Activated CD4-positive, alpha-beta T cell treated with anti-CD3 and anti-CD28 coated beads, Interleukin-2, amount 10 ng/mL, durations not matched to agents 7 days and 5 days (primary cell): ENCODE measurements around the gene CPNE8. TPM values are rescaled to one million over a fixed set of nuclear protein-coding genes. Genes with fewer than 3 reads are reported as not detected.
A peak's percentile ranks its signal among the peaks of the same experiment; 100 is the strongest.
"Not testable (repeated sequence)": the region's sequence is repeated elsewhere in the genome, so short reads cannot be mapped to it uniquely, and the experiment has no call there.

ENCODE experiments used
- CTCF ChIA-PET: fragments of 350-600 bp; sonication (Branson Sonifier 250); formaldehyde crosslinking; loops from one replicate; lab custom pipeline; 2021; ENCODE audit warnings: antibody characterized with exemption; lab: Charles Lee
- POLR2A ChIA-PET: fragments of 350-600 bp; sonication (Branson Sonifier 250); formaldehyde crosslinking; loops from one replicate; lab custom pipeline; 2021; ENCODE audit warnings: antibody characterized with exemption; lab: Charles Lee
- DNase-seq: peaks from one replicate; pipeline ENCODE4 v3.0.0-alpha.2; 2020
- H3K27ac Mint-ChIP-seq: one replicate; pipeline ENCODE4 v1.8.0; 2021; ENCODE audit warnings: mild to moderate bottlenecking, moderate library complexity, mixed read lengths
- H3K27me3 Mint-ChIP-seq: one replicate; pipeline ENCODE4 v1.8.0; 2021; ENCODE audit warnings: mixed read lengths
- H3K36me3 Mint-ChIP-seq: one replicate; pipeline ENCODE4 v1.8.0; 2021; ENCODE audit warnings: low read depth, mixed read lengths
- H3K4me1 Mint-ChIP-seq: one replicate; pipeline ENCODE4 v1.8.0; 2021; ENCODE audit warnings: mixed read lengths
- H3K4me3 Mint-ChIP-seq: one replicate; pipeline ENCODE4 v1.8.0; 2021; ENCODE audit warnings: mild to moderate bottlenecking, moderate library complexity, mixed read lengths
- H3K9me3 Mint-ChIP-seq: one replicate; pipeline ENCODE4 v1.8.0; 2021; ENCODE audit warnings: mixed read lengths
- total RNA-seq, 2 experiments: library from RNA; stranded (reverse); gene quantifications; one replicate each; pipeline ENCODE4 v1.2.3, GENCODE V29; 2021

The CPNE8 gene
- total RNA-seq, 2 experiments from 2014 or later = 3.7 to 4.2 TPM

DNA sequence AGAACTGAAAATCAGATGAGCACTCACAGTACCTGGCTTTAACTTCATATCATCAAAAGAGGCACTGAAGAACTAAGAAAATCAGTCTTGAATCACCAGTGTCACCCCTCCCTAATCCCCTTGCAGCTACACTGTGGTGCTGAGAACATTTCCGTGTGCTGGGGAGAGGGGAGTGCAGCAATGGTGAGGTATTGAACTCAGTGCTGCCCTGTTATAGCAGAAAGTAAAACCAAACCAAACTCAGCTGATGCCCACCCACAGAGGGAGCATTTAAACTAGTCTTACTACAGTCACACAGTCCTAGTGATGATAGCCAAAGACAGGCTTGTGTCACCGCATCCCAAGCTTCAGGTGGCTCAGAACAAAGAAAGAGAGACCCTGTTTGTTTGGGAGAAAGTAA, 122.1 kb downstream of the CPNE8 start:
- H3K36me3 Mint-ChIP-seq = peaks cover 3% of the 10 kb centered on the region
- no peak for DNase-seq
- no peaks in the 10 kb centered on the region for H3K4me1 Mint-ChIP-seq
- CTCF ChIA-PET = no interaction called here
- POLR2A ChIA-PET = no interaction called here
- H3K27me3 Mint-ChIP-seq = no peaks in the 10 kb centered on the region
- no peak overlapping the region for H3K4me3 Mint-ChIP-seq
- H3K27ac Mint-ChIP-seq = no peak overlapping the region
- H3K9me3 Mint-ChIP-seq = peaks cover 18% of the 10 kb centered on the region

GRCh38 chr12:38782359-38782758, 123.0 kb downstream of the CPNE8 start:
- no peaks in the 10 kb centered on the region for H3K4me1 Mint-ChIP-seq
- no peaks in the 10 kb centered on the region for H3K36me3 Mint-ChIP-seq
- no peak overlapping the region for H3K4me3 Mint-ChIP-seq
- no peak overlapping the region for H3K27ac Mint-ChIP-seq
- no peaks in the 10 kb centered on the region for H3K27me3 Mint-ChIP-seq
- POLR2A ChIA-PET = no interaction called here
- H3K9me3 Mint-ChIP-seq = peaks cover 11% of the 10 kb centered on the region
- CTCF ChIA-PET = no interaction called here
- no peak for DNase-seq

- Mint-ChIP-seq H3K9me3 (peaks cover 9% of the 10 kb centered on the region), H3K27ac (no peak overlapping the region), H3K4me1 (peaks cover 8% of the 10 kb centered on the region), H3K4me3 (no peak overlapping the region), H3K27me3 (no peaks in the 10 kb centered on the region), H3K36me3 (no peaks in the 10 kb centered on the region)
- POLR2A ChIA-PET = no interaction called here
- CTCF ChIA-PET = interaction anchor here (0.7 kb wide), 1 partner anchor 1179 kb away, joined by 3 read pairs; no protein-coding TSS in a partner anchor
- no peak for DNase-seq
Observed at GRCh38 chr12:38776647-38777046, 128.7 kb downstream of the CPNE8 start.

DNA sequence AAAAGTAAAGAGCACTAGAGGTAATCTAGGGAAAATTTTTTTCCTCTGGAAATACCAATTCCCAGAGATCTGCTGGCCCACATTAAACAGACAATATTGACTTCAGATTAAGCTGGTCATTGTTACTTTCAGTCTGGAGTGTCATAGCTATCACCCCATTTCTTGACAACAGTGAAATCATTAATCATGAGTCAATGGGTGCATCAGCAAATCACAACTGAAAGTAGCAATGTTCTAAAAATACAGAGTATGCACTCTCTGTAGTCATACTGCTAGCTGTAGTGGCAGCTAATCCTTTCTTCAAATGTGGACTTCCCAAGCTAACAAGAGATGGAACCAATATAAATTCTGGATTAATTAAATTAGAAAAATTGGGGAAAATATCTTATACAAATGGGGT, 129.9 kb downstream of the CPNE8 start:
- H3K27me3 Mint-ChIP-seq = no peaks in the 10 kb centered on the region
- DNase-seq = no peak
- H3K27ac Mint-ChIP-seq = no peak overlapping the region
- POLR2A ChIA-PET = no interaction called here
- peaks cover 9% of the 10 kb centered on the region for H3K9me3 Mint-ChIP-seq
- no peak overlapping the region for H3K4me3 Mint-ChIP-seq
- peaks cover 9% of the 10 kb centered on the region for H3K4me1 Mint-ChIP-seq
- no peaks in the 10 kb centered on the region for H3K36me3 Mint-ChIP-seq
- CTCF ChIA-PET = no interaction called here

GRCh38 chr12:38772437-38772836, 133.0 kb downstream of the CPNE8 start:
- ChIA-PET CTCF (no interaction called here), POLR2A (no interaction called here)
- no peak for DNase-seq

DNA sequence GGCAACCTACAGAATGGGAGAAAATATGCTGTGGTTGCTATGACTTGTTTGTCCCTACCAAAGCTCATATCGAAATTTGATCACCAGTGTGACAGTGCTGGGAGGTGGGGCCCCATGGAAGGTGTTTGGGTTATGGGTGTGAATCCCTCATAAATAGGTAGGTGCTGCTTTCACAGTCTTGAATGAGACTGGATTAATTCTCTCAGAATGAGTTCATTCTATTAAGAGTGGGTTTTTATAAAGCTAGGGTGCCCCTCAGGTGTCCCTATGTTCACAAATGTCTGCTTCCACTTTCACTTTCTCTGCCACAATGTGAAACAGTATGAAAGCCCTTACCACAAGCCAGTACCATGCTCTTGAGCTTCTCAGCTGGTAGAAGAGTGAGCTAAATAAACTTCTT, 133.5 kb downstream of the CPNE8 start:
- no peaks in the 10 kb centered on the region for H3K36me3 Mint-ChIP-seq
- no peaks in the 10 kb centered on the region for H3K9me3 Mint-ChIP-seq
- H3K4me3 Mint-ChIP-seq = peak overlapping the region; percentile 58
- DNase-seq = peak; percentile 42
- CTCF ChIA-PET = no interaction called here
- peaks cover 9% of the 10 kb centered on the region for H3K4me1 Mint-ChIP-seq
- H3K27me3 Mint-ChIP-seq = no peaks in the 10 kb centered on the region
- POLR2A ChIA-PET = no interaction called here
- peak overlapping the region; percentile 88 for H3K27ac Mint-ChIP-seq

More at GRCh38 chr12:38772437-38772836, 133.0 kb downstream of the CPNE8 start:
- H3K27me3 Mint-ChIP-seq = no peaks in the 10 kb centered on the region
- no peaks in the 10 kb centered on the region for H3K36me3 Mint-ChIP-seq
- H3K9me3 Mint-ChIP-seq = no peaks in the 10 kb centered on the region
- peak overlapping the region; percentile 36 for H3K27ac Mint-ChIP-seq
- no peak overlapping the region for H3K4me3 Mint-ChIP-seq
- peaks cover 9% of the 10 kb centered on the region for H3K4me1 Mint-ChIP-seq

- H3K4me1 Mint-ChIP-seq = no peaks in the 10 kb centered on the region
- H3K27ac Mint-ChIP-seq = no peak overlapping the region
- no peaks in the 10 kb centered on the region for H3K36me3 Mint-ChIP-seq
- H3K4me3 Mint-ChIP-seq = no peak overlapping the region
- DNase-seq = no peak
- ChIA-PET POLR2A (no interaction called here), CTCF (no interaction called here)
- H3K27me3 Mint-ChIP-seq = no peaks in the 10 kb centered on the region
- no peaks in the 10 kb centered on the region for H3K9me3 Mint-ChIP-seq
Observed at GRCh38 chr12:38761636-38762342, 143.6 kb downstream of the CPNE8 start.

- no peaks in the 10 kb centered on the region for H3K36me3 Mint-ChIP-seq
- DNase-seq = no peak
- H3K9me3 Mint-ChIP-seq = no peaks in the 10 kb centered on the region
- no peak overlapping the region for H3K27ac Mint-ChIP-seq
- no peak overlapping the region for H3K4me3 Mint-ChIP-seq
- H3K27me3 Mint-ChIP-seq = no peaks in the 10 kb centered on the region
- no peaks in the 10 kb centered on the region for H3K4me1 Mint-ChIP-seq
- ChIA-PET POLR2A (no interaction called here), CTCF (no interaction called here)
Observed at GRCh38 chr12:38761111-38761510, 144.3 kb downstream of the CPNE8 start.

DNA sequence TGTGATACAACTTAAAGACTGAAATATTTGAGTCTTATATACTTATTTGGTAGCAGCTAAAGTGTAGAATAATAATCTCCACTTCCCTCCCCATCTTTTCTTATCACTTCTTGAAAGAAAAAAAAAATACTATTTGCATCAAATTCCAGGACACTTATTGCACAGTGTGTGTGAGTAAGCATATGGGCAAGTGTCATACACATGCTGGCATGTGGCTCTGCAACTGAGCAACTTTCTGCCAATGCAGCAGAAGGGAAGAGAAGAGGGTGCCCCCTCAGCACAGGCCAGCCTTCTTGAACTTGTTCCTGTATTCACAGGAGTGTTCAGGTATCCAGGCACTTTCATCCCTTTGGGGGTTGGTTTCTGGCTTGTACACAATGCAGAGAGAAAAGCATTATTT, 145.8 kb downstream of the CPNE8 start:
- no peak overlapping the region for H3K27ac Mint-ChIP-seq
- H3K36me3 Mint-ChIP-seq = no peaks in the 10 kb centered on the region
- CTCF ChIA-PET = no interaction called here
- H3K4me3 Mint-ChIP-seq = no peak overlapping the region
- POLR2A ChIA-PET = no interaction called here
- no peaks in the 10 kb centered on the region for H3K4me1 Mint-ChIP-seq
- no peak for DNase-seq
- no peaks in the 10 kb centered on the region for H3K9me3 Mint-ChIP-seq
- H3K27me3 Mint-ChIP-seq = no peaks in the 10 kb centered on the region

- Mint-ChIP-seq H3K4me1 (no peaks in the 10 kb centered on the region), H3K9me3 (peaks cover 6% of the 10 kb centered on the region), H3K27me3 (no peaks in the 10 kb centered on the region), H3K27ac (no peak overlapping the region), H3K4me3 (no peak overlapping the region), H3K36me3 (peaks cover 3% of the 10 kb centered on the region)
- POLR2A ChIA-PET = no interaction called here
- CTCF ChIA-PET = no interaction called here
- no peak for DNase-seq
Observed at GRCh38 chr12:38746744-38747143, 158.6 kb downstream of the CPNE8 start.

GRCh38 chr12:38745601-38746000, 159.8 kb downstream of the CPNE8 start:
- Mint-ChIP-seq H3K36me3 (peaks cover 3% of the 10 kb centered on the region), H3K27me3 (no peaks in the 10 kb centered on the region), H3K9me3 (peaks cover 6% of the 10 kb centered on the region), H3K4me1 (no peaks in the 10 kb centered on the region), H3K4me3 (no peak overlapping the region), H3K27ac (no peak overlapping the region)
- ChIA-PET CTCF (no interaction called here), POLR2A (no interaction called here)
- no peak for DNase-seq

DNA sequence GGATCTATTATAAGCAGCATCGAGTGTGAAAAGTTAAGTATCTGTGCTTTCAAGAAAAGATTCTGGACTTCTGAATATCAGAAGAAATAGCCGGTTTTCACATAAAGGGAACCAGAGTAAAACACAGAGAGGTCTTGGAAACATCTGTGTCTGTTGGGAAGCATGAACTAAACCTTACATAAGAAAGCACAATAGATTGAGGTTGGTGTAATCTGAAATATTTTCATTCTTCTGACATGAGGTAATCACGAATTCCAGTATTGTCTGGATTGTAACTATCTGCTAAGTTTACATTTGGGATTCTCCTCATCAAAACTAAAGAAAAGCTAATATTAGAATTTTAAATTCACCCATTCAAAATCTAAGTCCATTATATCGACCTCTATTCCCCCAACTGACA, 161.3 kb downstream of the CPNE8 start:
- Mint-ChIP-seq H3K4me3 (no peak overlapping the region), H3K4me1 (no peaks in the 10 kb centered on the region), H3K27me3 (no peaks in the 10 kb centered on the region), H3K9me3 (peaks cover under 1% of the 10 kb centered on the region), H3K27ac (no peak overlapping the region), H3K36me3 (peaks cover under 1% of the 10 kb centered on the region)
- ChIA-PET POLR2A (no interaction called here), CTCF (no interaction called here)
- no peak for DNase-seq

GRCh38 chr12:38742496-38742895, 162.9 kb downstream of the CPNE8 start:
- POLR2A ChIA-PET, H3K4me1 Mint-ChIP-seq, CTCF ChIA-PET, DNase-seq, H3K36me3 Mint-ChIP-seq, H3K27ac Mint-ChIP-seq, H3K9me3 Mint-ChIP-seq, H3K27me3 Mint-ChIP-seq, H3K4me3 Mint-ChIP-seq: not testable (repeated sequence)

DNA sequence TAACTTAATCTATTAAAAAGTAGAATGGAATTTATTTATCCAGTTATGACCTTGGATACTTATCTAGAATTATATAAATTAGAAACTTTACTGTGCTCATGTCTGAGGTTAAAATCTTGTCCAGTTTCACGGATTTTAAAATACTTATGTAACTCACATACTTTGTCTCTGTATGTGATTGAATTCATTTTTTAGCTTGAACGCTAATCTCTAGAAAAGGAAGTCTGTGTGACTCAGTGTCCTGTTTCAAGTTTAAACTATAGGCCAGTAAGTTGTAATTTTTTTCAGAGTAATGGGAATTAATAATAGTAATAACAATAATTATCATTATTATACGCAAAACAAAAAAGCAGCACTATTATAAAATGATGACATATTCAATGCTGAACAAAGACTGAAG, 168.6 kb downstream of the CPNE8 start:
- CTCF ChIA-PET = no interaction called here
- no peak for DNase-seq
- Mint-ChIP-seq H3K4me3 (no peak overlapping the region), H3K27me3 (no peaks in the 10 kb centered on the region), H3K27ac (no peak overlapping the region), H3K36me3 (no peaks in the 10 kb centered on the region), H3K9me3 (no peaks in the 10 kb centered on the region), H3K4me1 (no peaks in the 10 kb centered on the region)
- POLR2A ChIA-PET = no interaction called here
